ENCODE data around the gene RNF141. TPM values are rescaled to one million over a fixed set of nuclear protein-coding genes. Genes with fewer than 3 reads are reported as not detected.

RNF141 gene
- total and polyA plus RNA-seq, 7 donors: 13.1 to 30.3 (median 22.8) TPM

DNA sequence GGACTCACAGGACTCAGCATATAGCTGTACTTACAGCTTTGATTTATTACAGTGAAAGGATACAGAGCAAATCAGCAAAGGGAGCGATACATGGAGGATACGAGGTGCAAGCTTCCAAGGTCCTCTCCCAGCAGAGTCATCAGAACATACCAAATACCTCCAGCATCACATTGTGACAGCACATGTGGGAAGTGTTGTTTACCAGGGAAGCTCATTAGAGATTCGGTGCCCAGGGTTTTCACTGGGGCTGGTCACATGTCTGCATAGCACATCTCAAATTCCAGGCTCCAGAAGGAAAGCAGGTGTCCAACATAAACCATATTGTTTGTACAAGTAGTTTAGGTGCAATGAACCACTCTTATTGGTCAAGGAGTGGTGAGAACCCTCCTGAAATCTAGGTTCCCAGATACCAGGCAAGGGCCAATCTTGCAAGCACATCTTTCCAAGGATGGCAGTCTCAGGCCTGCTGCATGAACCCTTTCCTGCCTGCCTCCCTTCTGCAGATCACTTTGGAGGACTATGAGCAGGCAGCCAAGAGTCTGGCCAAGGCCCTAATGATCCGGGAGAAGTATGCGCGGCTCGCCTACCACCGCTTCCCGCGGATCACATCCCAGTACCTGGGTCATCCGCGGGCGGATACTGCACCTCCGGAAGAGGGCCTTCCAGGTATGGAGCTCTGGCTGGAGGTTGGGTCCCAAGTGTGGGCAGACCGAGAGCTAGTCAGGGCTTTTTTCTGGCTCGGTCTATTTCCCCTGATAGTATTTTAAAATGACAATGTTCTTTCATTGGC, 59.2 kb downstream of the RNF141 start:
- DNase-seq: no peak
- H3K27me3 ChIP-seq: no peaks in the 10 kb centered on the region
- no peak overlapping the region for H3K27ac ChIP-seq
- intact Hi-C loops (cut with DNase I): no loop called here
- no peaks in the 10 kb centered on the region for H3K36me3 ChIP-seq
- no peak overlapping the region for H3K4me3 ChIP-seq
- TF ChIP-seq EP300 (IDR thresholded peaks at IDR 0.05) (no peak), POLR2A (IDR thresholded peaks at IDR 0.05) (no peak)
- no peaks in the 10 kb centered on the region for H3K9me3 ChIP-seq
- 92 to 95% methylated on average over 16 of the region's 16 CpGs for WGBS, 2 donors
- no peaks in the 10 kb centered on the region for H3K4me1 ChIP-seq

DNA sequence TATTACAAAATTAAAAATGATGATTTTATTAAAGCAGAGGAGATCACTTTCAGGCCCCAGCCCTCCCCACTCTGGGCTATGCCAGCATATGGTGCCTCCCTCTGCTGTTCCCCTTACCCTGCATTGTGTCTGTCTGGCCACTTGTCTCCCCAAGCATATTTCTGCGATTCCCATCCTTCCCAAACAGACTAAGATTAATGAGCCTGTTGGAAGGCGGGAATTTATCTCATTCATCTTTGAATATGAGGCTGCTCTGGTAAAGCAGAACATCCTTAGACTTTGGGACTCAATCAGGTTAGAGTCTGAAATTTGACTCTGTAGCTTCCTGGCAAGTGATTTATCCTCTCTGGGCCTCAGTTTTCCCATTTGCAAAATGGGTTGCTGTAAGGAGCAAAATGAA, 60.2 kb downstream of the RNF141 start:
- Histone ChIP-seq H3K4me1 (no peaks in the 10 kb centered on the region), H3K4me3 (no peak overlapping the region), H3K27ac (no peak overlapping the region), H3K27me3 (no peaks in the 10 kb centered on the region), H3K9me3 (no peaks in the 10 kb centered on the region), H3K36me3 (no peaks in the 10 kb centered on the region)
- DNase-seq: no peak
- intact Hi-C loops (cut with DNase I): no loop called here
- 90 to 96% methylated on average over 2 of the region's 2 CpGs for WGBS, 2 donors
- TF ChIP-seq EP300 (IDR thresholded peaks at IDR 0.05) (no peak), POLR2A (IDR thresholded peaks at IDR 0.05) (no peak)
- TF ChIP-seq, protein P1, sequence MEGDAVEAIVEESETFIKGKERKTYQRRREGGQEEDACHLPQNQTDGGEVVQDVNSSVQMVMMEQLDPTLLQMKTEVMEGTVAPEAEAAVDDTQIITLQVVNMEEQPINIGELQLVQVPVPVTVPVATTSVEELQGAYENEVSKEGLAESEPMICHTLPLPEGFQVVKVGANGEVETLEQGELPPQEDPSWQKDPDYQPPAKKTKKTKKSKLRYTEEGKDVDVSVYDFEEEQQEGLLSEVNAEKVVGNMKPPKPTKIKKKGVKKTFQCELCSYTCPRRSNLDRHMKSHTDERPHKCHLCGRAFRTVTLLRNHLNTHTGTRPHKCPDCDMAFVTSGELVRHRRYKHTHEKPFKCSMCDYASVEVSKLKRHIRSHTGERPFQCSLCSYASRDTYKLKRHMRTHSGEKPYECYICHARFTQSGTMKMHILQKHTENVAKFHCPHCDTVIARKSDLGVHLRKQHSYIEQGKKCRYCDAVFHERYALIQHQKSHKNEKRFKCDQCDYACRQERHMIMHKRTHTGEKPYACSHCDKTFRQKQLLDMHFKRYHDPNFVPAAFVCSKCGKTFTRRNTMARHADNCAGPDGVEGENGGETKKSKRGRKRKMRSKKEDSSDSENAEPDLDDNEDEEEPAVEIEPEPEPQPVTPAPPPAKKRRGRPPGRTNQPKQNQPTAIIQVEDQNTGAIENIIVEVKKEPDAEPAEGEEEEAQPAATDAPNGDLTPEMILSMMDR (IDR thresholded peaks at IDR 0.05): no peak

DNA sequence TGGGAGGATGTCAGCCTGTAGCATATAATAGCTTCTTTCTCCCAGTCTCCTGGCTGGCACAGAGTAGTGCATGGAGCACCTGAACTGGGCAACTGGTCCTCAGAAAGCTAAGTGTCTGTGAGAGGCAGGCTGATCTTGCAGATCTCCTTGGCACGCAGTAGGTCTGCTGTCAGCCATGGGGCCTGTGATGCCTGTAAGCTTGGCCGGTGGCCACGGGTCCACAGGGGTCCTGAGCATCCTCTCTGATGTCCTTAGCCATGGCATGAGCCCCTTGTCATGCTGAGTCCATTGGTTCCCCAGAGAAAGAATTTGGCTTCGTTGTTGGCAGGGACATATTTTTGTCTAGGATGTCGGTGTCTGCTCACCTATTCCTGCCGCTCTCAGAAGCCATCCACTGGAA, 61.0 kb downstream of the RNF141 start:
- TF ChIP-seq, protein P1 (IDR thresholded peaks at IDR 0.05): no peak
- no peak for TF ChIP-seq POLR2AphosphoS5 (IDR thresholded peaks at IDR 0.05)
- no peak for TF ChIP-seq POLR2A (IDR thresholded peaks at IDR 0.05)
- TF ChIP-seq EP300 (IDR thresholded peaks at IDR 0.05): no peak
- no peaks in the 10 kb centered on the region for H3K4me1 ChIP-seq
- no peak overlapping the region for H3K4me3 ChIP-seq
- H3K9me3 ChIP-seq: no peaks in the 10 kb centered on the region
- no peaks in the 10 kb centered on the region for H3K36me3 ChIP-seq
- no peaks in the 10 kb centered on the region for H3K27me3 ChIP-seq
- no peak overlapping the region for H3K27ac ChIP-seq
- intact Hi-C loops (cut with DNase I): no loop called here
- DNase-seq: no peak
- 94 to 96% methylated on average over 6 of the region's 6 CpGs for WGBS, 2 donors

DNA sequence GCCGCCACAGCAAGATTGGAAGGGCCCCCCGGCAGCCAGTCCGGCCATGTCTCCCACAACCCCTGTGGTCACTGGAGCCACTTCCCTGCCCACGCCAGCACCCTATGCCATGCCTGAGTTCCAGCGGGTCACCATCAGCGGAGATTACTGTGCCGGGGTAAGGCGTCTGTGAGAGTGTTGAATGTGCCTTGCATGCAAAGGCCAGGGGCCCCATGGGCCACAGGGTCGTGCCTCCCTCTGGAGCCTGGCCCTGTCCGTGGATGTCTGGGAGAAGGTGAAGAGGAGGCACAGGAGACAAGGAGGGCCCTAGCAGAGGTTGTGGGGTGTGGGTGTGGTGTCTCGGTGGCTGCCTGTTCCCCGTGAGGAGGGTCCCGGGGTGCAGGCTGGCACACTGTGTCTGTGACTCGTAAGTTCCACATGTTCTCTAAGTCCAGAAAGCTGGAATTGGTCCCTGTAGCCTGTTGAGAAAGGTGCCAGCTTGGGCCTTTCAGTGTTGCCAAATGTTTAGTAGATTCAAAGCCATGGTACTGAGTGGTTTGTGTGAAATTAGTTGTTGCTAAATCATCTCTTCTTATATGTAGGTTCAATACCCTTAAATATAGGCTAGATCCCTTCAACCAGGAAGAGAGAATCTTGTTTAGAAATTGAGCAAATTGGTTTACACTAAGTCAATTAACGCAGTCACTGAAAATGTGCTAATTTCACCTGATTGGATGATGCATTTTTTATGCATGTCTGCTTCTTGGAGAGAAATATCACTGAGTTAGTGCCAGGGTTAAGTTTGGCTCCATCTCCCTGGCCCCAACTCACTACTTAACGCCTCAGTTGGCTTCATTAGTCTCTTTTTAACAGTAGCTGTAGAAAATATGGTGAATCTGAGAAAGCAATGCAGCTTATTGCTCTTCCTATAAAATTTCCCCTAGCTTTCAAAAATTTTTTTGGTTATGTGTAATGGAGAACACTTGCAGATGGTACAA, 62.1 kb downstream of the RNF141 start:
- DNase-seq: no peak
- H3K9me3 ChIP-seq: no peaks in the 10 kb centered on the region
- H3K27me3 ChIP-seq: no peaks in the 10 kb centered on the region
- WGBS, 2 donors: 95% methylated on average over 16 of the region's 16 CpGs
- H3K4me3 ChIP-seq: no peak overlapping the region
- intact Hi-C loops (cut with DNase I): no loop called here
- H3K36me3 ChIP-seq: no peaks in the 10 kb centered on the region
- no peaks in the 10 kb centered on the region for H3K4me1 ChIP-seq
- TF ChIP-seq POLR2A (IDR thresholded peaks at IDR 0.05) (no peak), EP300 (IDR thresholded peaks at IDR 0.05) (no peak), POLR2AphosphoS5 (IDR thresholded peaks at IDR 0.05) (no peak)
- TF ChIP-seq, protein P1 (IDR thresholded peaks at IDR 0.05): no peak
- no peak overlapping the region for H3K27ac ChIP-seq

DNA sequence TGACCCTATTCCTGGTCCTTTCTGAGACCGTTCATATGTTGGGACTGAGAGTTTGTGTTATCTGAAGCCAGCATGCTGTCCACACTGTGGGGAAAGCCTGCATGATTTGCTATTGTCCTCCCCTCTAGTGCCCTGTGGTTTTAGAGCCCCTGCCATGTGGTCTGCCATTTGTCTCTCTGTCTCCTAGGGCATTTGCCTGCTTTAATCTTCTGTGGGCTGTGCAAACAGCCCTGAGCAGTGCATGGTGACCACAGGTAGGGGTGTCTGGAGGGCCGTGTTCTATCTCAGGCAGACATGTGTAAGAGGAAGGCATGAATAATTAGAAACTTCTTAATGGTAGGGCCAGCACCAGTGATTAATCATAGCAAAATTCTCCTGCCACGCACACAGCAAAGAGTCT, 62.9 kb downstream of the RNF141 start:
- no peak overlapping the region for H3K4me3 ChIP-seq
- intact Hi-C loops (cut with DNase I): no loop called here
- no peaks in the 10 kb centered on the region for H3K9me3 ChIP-seq
- TF ChIP-seq, protein P1 (IDR thresholded peaks at IDR 0.05): no peak
- TF ChIP-seq POLR2A (IDR thresholded peaks at IDR 0.05): no peak
- no peak for TF ChIP-seq EP300 (IDR thresholded peaks at IDR 0.05)
- no peak for TF ChIP-seq POLR2AphosphoS5 (IDR thresholded peaks at IDR 0.05)
- no peaks in the 10 kb centered on the region for H3K4me1 ChIP-seq
- H3K36me3 ChIP-seq: no peaks in the 10 kb centered on the region
- H3K27me3 ChIP-seq: no peaks in the 10 kb centered on the region
- DNase-seq: no peak
- WGBS, 2 donors: 89 to 90% methylated on average over 3 of the region's 3 CpGs
- no peak overlapping the region for H3K27ac ChIP-seq

Measured in sigmoid colon (tissue), 7 donors.